MM.1S (cell line): Measurements from ENCODE around the gene EVI5.

Experiments used
- DNase-seq: peaks from one replicate; pipeline ENCODE4 v3.0.0-alpha.2; 2015
- H2AFZ ChIP-seq: fragments of 300-600 bp; sonication (generic); 2 replicates; pipeline ENCODE4 v1.6.0; 2016; ENCODE audit warnings: antibody characterized with exemption, low read length
- H3F3A ChIP-seq: fragments of 300-600 bp; sonication (generic); 2 replicates; pipeline ENCODE4 v1.6.1; 2016; ENCODE audit warnings: mild to moderate bottlenecking, antibody characterized with exemption, low read length, moderate library complexity, mixed read lengths; ENCODE audit not compliant: insufficient read depth
- H3K27ac ChIP-seq: fragments of 300-600 bp; sonication (generic); 2 replicates; pipeline ENCODE4 v1.5.1; 2016; ENCODE audit warnings: mild to moderate bottlenecking, low read length
- H3K27me3 ChIP-seq: fragments of 300-600 bp; sonication (generic); replicated peaks from 2 replicates; pipeline ENCODE4 v1.6.0; 2016; ENCODE audit warnings: low read length; ENCODE audit not compliant: insufficient read depth
- H3K36me3 ChIP-seq: fragments of 300-600 bp; sonication (generic); replicated peaks from 2 replicates; pipeline ENCODE4 v1.6.1; 2016; ENCODE audit warnings: mild to moderate bottlenecking, low read length, mixed read lengths; ENCODE audit not compliant: insufficient read depth
- H3K4me1 ChIP-seq: fragments of 300-600 bp; sonication (generic); 2 replicates; pipeline ENCODE4 v1.6.1; 2016; ENCODE audit warnings: low read length, mixed read lengths
- H3K4me2 ChIP-seq: fragments of 300-600 bp; sonication (generic); 2 replicates; pipeline ENCODE4 v1.6.0; 2016; ENCODE audit warnings: low read depth, low read length
- H3K4me3 ChIP-seq: fragments of 300-600 bp; sonication (generic); 2 replicates; pipeline ENCODE4 v1.5.1; 2016; ENCODE audit warnings: low read length, mixed read lengths
- H3K79me2 ChIP-seq: fragments of 300-600 bp; sonication (generic); 2 replicates; pipeline ENCODE4 v1.6.1; 2016; ENCODE audit warnings: mixed run types, low read length, mixed read lengths
- H3K9ac ChIP-seq: fragments of 300-600 bp; sonication (generic); 2 replicates; pipeline ENCODE4 v1.6.1; 2016; ENCODE audit warnings: low read length, mixed read lengths
- H3K9me2 ChIP-seq: fragments of 300-600 bp; sonication (generic); replicated peaks from 2 replicates; pipeline ENCODE4 v1.6.1; 2016; ENCODE audit warnings: mild to moderate bottlenecking, low read length, mixed read lengths; ENCODE audit not compliant: insufficient read depth
- H3K9me3 ChIP-seq: fragments of 300-600 bp; sonication (generic); replicated peaks from 2 replicates; pipeline ENCODE4 v1.6.1; 2016; ENCODE audit warnings: mild to moderate bottlenecking, low read length, mixed read lengths; ENCODE audit not compliant: insufficient read depth
- H4K20me1 ChIP-seq: fragments of 300-600 bp; sonication (generic); 2 replicates; pipeline ENCODE4 v1.6.1; 2016; ENCODE audit warnings: mild to moderate bottlenecking, low read length, moderate library complexity, mixed read lengths; ENCODE audit not compliant: insufficient read depth
- CTCF ChIP-seq: fragments of 300-600 bp; sonication (generic); IDR thresholded peaks from 2 replicates; pipeline ENCODE4 v1.5.1; 2016; ENCODE audit warnings: antibody characterized with exemption, low read length, mixed read lengths
- EZH2 ChIP-seq: fragments of 300-600 bp; sonication (generic); optimal IDR thresholded peaks from 2 replicates; pipeline ENCODE3; 2017; ENCODE audit warnings: low read depth, mild to moderate bottlenecking, antibody characterized with exemption, low read length, mixed read lengths
- EZH2phosphoT487 ChIP-seq: fragments of 300-600 bp; sonication (generic); IDR thresholded peaks from 2 replicates; pipeline ENCODE4 v1.6.1; 2018; ENCODE audit warnings: antibody characterized with exemption, low read length

EVI5 gene

DNA sequence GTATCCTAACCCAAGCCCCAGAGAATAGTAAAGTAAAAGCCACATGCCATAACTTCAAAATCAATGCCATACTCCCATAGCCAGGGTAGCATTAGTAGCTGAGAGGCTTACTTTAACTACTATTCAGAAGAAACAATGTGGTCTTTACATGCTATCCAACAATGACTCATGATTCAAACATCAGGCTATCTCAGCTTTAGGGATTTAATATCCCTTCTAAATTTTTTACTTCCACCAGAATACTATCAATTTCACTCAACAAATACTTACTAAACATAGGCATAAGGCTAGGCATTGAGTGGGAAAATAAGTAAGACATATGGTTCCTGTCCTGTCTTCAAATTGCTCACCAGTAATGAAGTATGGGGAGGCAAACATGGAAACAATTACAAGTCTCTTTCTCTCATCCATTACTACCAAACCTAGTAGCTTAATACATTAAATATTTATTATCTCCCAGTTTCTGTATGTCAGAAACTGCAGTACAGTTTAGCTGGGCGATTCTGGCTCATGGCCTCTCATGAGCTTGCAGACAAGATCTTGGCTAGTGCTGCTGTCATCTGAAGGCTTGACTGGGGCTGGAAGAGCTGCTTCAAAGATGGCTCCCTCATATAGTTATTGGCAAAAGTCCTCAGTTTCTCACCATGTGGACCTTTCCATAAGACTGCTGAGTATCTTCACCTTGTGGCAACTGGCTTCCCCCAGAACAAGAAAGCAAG, 30.7 kb downstream of the EVI5 start:
- TF ChIP-seq CTCF (no peak), EZH2phosphoT487 (no peak), EZH2 (no peak)
- Histone ChIP-seq H4K20me1 (no peaks in the 10 kb centered on the region), H3K27ac (no peak overlapping the region), H3K4me1 (no peaks in the 10 kb centered on the region), H3K36me3 (no peaks in the 10 kb centered on the region), H3K9me2 (no peaks in the 10 kb centered on the region), H3K4me3 (no peak overlapping the region), H3K79me2 (no peaks in the 10 kb centered on the region; the same call in 1 of the 2 replicates), H3F3A (no peaks in the 10 kb centered on the region), H3K9ac (no peak overlapping the region), H3K27me3 (no peaks in the 10 kb centered on the region), H2AFZ (no peak overlapping the region), H3K4me2 (no peak overlapping the region), H3K9me3 (no peaks in the 10 kb centered on the region)
- DNase-seq: no peak

DNA sequence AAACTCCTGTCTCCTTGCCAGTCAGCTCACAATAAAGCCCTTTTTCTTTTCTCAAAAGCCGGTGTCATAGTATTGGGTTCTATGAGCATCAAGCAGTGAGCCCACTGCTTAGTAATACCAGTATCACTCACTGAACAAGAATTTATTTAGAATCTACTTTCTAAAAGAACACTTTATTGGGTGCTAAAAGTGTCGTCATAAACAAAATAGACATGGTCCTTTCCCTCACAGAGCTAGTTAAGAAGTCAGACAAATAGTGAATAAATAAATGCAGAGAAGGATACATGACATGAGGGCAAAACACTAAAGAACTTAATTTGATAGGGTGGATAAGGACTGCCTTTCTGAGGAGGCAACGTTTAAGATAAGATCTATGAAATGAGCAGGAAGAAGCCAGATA, 32.2 kb downstream of the EVI5 start:
- Histone ChIP-seq H3K4me2 (no peak overlapping the region), H3F3A (no peaks in the 10 kb centered on the region), H4K20me1 (no peaks in the 10 kb centered on the region), H3K27me3 (no peaks in the 10 kb centered on the region), H3K4me1 (no peaks in the 10 kb centered on the region), H3K36me3 (no peaks in the 10 kb centered on the region), H3K9me2 (no peaks in the 10 kb centered on the region), H3K9me3 (no peaks in the 10 kb centered on the region), H3K9ac (no peak overlapping the region), H2AFZ (no peak overlapping the region), H3K79me2 (no peaks in the 10 kb centered on the region; the same call in 1 of the 2 replicates), H3K4me3 (no peak overlapping the region), H3K27ac (no peak overlapping the region)
- TF ChIP-seq EZH2 (no peak), CTCF (no peak), EZH2phosphoT487 (no peak)
- no peak for DNase-seq

DNA sequence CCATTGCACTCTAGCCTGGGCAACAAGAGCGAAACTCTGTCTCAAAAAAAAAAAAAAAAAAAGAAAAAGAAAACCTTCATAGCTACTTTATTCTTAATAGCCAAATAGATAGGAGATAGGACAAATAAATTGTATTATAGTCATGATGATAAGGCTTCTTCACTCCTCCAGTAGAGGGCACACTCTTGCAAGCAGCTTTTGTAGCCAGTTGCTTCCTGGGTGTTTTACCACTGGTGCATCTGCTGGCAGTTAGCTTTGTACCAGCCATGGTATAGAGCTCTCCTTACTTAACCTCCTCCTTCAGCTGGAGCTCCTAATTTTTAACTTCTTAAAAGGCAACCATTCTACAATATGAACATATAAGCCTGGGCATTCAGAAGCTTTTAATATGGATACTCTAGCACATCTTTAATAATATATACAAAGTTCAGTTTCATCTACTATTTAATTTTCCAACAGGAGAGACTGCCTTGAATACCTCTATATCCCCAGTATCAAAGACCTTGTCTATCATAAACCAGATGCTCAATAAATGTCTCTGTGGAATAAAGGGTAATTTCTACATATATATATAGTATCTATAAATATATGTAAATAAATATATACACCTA, 35.8 kb downstream of the EVI5 start:
- Histone ChIP-seq H3K4me3 (no peak overlapping the region), H3K9me2 (no peaks in the 10 kb centered on the region), H4K20me1 (no peaks in the 10 kb centered on the region), H3K4me2 (no peak overlapping the region), H3K27ac (no peak overlapping the region), H3K9ac (no peak overlapping the region), H3K4me1 (no peaks in the 10 kb centered on the region), H3K36me3 (no peaks in the 10 kb centered on the region), H2AFZ (no peak overlapping the region), H3K79me2 (no peaks in the 10 kb centered on the region; the same call in 1 of the 2 replicates), H3K27me3 (no peaks in the 10 kb centered on the region), H3F3A (no peaks in the 10 kb centered on the region), H3K9me3 (no peaks in the 10 kb centered on the region)
- TF ChIP-seq EZH2: no peak
- no peak for TF ChIP-seq EZH2phosphoT487
- peak; percentile 54 for TF ChIP-seq CTCF
- peak; percentile 62 for DNase-seq
